Astrocyte (in vitro differentiated cells and primary cell): ENCODE measurements around the gene VSIG8. TPM values are rescaled to one million over a fixed set of nuclear protein-coding genes. Genes with fewer than 3 reads are reported as not detected.

Experiments
- microRNA-seq: library from miRNA; unstranded; fragments of <30 nt; microRNA quantifications from one replicate; pipeline ENCODE4 v1.2.0, GENCODE V29; 2020
- total RNA-seq: library from RNA; stranded (reverse); gene quantifications from 2 replicates; pipeline ENCODE4 v1.2.1, GENCODE V29; 2021

Gene VSIG8
- total RNA-seq, 1 donor from 2014 or later = not detected

Small RNA genes lying within 50 kb of the gene (microRNA-seq; reads per million reads assigned to microRNA genes)
- not detected for gene MIR4259

Other genes starting within 250 kb of the VSIG8 start
- not detected in 2 replicates for gene CRP, start 148.1 kb downstream of the VSIG8 start, total RNA-seq
- 30.1 and 33.0 TPM in 2 replicates for gene DUSP23, start 81.7 kb downstream of the VSIG8 start, total RNA-seq
- not detected in 2 replicates for gene FCRL6, start 60.3 kb downstream of the VSIG8 start, total RNA-seq
- gene SLAMF8, start 35.8 kb downstream of the VSIG8 start, total RNA-seq = 1.7 and 3.6 TPM in 2 replicates
- gene CFAP45, start 37.5 kb upstream of the VSIG8 start, total RNA-seq = 3.2 and 4.3 TPM in 2 replicates
- 614 and 688 TPM in 2 replicates for gene TAGLN2, start 62.9 kb upstream of the VSIG8 start, total RNA-seq
- 0.89 and 2.1 TPM in 2 replicates for gene IGSF9, start 83.0 kb upstream of the VSIG8 start, total RNA-seq
- gene SLAMF9, start 91.6 kb upstream of the VSIG8 start, total RNA-seq = 0.43 TPM in 1 of 2 replicates, not detected in the other
- 7.0 and 7.8 TPM in 2 replicates for gene PIGM, start 169.3 kb upstream of the VSIG8 start, total RNA-seq
- gene KCNJ10, start 207.5 kb upstream of the VSIG8 start, total RNA-seq = 0.27 and 0.29 TPM in 2 replicates
- gene KCNJ9, start 218.9 kb upstream of the VSIG8 start, total RNA-seq = not detected in 2 replicates
- gene IGSF8, start 236.0 kb upstream of the VSIG8 start, total RNA-seq = 42.8 and 45.8 TPM in 2 replicates